Measurements from ENCODE around the gene MRPL20. TPM values are rescaled to one million over a fixed set of nuclear protein-coding genes. Genes with fewer than 3 reads are reported as not detected.
"Not testable (repeated sequence)": the region's sequence is repeated elsewhere in the genome, so short reads cannot be mapped to it uniquely, and the experiment has no call there.

The MRPL20 gene
- total RNA-seq, 1 donor from 2014 or later: 150 TPM

DNA sequence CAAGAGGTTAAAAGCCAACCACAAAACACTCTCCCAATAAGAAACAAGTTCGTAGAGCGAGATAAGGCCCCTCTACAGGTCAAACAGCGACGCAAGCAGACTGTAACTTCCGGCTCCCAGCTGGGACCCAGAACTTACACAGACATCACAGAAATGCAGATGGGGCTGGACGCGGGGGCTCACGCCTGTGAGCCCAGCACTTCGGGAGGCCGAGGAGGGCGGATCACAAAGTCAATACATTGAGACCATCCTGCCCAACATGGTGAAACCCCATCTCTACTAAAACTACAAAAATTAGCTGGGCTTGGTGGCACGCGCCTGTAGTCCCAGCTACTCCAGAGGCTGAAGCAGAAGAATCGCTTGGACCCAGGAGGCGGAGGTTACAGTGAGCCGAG, 19.0 kb downstream of the MRPL20 start:
- TF ChIP-seq, protein P1, sequence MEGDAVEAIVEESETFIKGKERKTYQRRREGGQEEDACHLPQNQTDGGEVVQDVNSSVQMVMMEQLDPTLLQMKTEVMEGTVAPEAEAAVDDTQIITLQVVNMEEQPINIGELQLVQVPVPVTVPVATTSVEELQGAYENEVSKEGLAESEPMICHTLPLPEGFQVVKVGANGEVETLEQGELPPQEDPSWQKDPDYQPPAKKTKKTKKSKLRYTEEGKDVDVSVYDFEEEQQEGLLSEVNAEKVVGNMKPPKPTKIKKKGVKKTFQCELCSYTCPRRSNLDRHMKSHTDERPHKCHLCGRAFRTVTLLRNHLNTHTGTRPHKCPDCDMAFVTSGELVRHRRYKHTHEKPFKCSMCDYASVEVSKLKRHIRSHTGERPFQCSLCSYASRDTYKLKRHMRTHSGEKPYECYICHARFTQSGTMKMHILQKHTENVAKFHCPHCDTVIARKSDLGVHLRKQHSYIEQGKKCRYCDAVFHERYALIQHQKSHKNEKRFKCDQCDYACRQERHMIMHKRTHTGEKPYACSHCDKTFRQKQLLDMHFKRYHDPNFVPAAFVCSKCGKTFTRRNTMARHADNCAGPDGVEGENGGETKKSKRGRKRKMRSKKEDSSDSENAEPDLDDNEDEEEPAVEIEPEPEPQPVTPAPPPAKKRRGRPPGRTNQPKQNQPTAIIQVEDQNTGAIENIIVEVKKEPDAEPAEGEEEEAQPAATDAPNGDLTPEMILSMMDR (conservative IDR thresholded peaks at IDR 0.05; ENCODE audit: low read depth, low read length): no peak
- no peak overlapping the region for H3K4me3 ChIP-seq (ENCODE audit: low read depth, low read length)
- no peak for DNase-seq (ENCODE audit: low read depth)

DNA sequence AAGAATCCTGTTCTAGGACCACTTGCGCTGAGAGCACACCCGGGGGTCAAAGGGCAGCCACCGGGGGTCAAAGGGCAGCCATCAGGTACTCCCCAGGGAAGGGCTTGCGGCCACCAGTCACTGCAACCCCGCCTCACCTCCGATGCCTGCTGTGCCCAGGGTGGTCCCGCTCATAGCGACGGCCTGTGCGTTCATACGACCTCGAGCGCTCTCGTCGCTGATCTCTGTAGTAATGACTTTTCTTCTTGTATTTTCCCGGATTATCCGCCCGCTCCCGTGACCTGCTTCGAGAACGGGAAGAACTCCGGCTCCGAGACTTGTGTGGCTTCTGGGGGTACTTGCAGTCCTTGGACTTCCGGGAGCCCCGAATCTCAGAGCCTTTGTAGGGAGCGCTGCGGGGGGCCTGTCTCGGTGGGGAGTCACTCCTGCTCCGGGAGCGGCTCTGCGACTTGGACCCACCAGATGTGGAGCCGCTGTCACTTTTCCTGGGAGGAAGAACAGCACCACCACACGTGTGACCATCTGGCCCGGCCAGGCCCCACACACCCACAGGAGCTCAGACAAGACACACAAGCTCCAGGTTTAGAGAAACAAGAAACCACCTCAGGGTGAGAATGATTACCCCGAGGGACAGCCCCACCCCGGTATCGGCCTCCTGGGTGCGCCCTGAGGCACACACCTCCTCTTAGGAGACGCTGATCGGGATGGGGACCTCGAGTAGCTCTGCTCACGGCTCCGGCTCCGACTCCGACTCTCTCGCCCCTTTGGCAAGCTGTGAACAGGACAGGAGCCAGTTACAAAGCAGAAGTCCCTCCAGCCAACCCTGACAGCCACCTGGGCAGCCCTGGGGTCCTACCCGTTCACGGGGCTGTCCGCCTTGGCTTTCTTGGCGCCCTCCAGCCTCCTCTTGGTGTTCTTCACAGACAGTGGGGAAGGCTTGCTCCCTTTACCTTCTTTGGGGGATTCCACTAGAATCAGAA, 19.7 kb downstream of the MRPL20 start:
- TF ChIP-seq, protein P1 (conservative IDR thresholded peaks at IDR 0.05; ENCODE audit: low read depth, low read length): no peak
- DNase-seq (ENCODE audit: low read depth): no peak
- H3K4me3 ChIP-seq (ENCODE audit: low read depth, low read length): no peak overlapping the region

DNA sequence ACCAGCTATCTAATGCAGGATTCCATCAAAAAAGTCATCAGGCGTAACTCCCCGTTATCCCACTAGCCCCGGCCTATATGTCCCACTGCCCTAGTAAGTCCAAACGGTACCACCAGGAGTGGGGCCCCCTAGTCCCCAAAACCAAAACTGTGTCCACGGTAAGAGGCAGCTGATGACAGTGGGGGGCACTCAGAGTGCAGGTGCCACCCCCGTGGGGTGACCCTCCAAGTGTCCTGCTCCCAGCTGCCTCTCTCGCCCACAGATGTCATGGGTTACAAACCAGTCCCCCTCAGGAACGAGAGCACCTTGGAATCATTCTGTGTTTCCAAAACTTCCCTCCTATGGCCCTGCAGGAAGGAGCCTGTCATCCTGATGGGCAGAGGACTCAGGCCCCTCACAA, 21.2 kb downstream of the MRPL20 start:
- no peak for DNase-seq (ENCODE audit: low read depth)
- H3K4me3 ChIP-seq (ENCODE audit: low read depth, low read length): no peak overlapping the region
- TF ChIP-seq, protein P1 (conservative IDR thresholded peaks at IDR 0.05; ENCODE audit: low read depth, low read length): no peak

DNA sequence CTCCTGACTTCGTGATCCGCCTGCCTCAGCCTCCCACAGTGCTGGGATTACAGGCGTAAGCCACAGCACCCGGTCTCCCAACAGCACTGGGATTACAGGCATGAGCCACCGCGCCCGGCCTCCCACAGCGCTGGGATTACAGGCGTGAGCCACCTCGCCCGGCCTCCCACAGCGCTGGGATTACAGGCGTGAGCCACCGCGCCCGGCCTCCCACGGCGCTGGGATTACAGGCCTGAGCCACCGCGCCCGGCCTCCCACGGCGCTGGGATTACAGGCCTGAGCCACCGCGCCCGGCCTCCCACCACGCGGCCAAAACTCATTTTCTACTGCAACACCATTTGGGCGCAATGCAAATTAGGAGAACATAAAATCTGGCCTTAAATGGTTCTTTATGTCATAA, 21.8 kb downstream of the MRPL20 start:
- not testable (repeated sequence) for H3K4me3 ChIP-seq (ENCODE audit: low read depth, low read length); DNase-seq (ENCODE audit: low read depth)

DNA sequence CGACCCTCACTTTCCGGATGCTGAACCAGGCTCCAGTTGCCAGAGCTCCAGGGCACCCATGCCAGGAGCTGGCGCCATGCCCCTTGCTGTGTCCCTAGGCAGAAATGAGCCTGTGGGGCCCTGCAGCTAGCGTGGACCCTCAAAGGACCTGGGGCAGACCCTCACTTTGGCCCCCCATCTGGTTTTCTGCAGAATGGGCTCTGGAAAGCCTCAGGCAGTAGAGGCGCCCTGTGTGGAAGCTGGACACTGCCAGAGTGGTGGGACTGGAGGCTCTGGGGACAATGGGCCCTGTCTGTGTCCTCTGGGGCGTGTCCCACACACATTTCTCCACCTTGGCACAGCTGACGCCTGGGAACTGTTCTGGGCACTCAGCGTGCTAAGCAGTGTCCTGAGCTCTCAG, 25.8 kb downstream of the MRPL20 start:
- DNase-seq (ENCODE audit: low read depth): no peak
- no peak overlapping the region for H3K4me3 ChIP-seq (ENCODE audit: low read depth, low read length)
- TF ChIP-seq, protein P1 (conservative IDR thresholded peaks at IDR 0.05; ENCODE audit: low read depth, low read length): no peak

DNA sequence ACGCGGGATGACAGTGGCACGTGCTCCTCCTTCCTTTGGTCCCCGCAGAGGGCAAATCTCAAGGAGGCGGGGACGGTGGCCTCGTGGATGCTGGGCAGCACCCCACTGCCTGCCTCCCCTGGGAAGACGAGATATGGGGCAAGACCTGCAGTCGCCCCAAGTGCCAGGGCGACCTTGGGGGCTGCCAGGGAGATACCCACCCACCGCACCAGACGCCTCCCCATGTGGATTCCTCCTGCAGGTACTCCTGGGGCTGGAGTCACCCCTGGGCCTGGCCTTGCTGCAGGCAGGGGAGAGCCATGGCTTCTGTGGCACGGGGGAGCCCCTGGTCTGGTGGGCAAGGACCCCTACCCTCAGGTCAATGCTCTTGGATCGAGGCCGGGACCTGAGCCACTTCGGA, 26.2 kb downstream of the MRPL20 start:
- H3K4me3 ChIP-seq (ENCODE audit: low read depth, low read length): no peak overlapping the region
- DNase-seq (ENCODE audit: low read depth): no peak
- TF ChIP-seq, protein P1 (conservative IDR thresholded peaks at IDR 0.05; ENCODE audit: low read depth, low read length): no peak

DNA sequence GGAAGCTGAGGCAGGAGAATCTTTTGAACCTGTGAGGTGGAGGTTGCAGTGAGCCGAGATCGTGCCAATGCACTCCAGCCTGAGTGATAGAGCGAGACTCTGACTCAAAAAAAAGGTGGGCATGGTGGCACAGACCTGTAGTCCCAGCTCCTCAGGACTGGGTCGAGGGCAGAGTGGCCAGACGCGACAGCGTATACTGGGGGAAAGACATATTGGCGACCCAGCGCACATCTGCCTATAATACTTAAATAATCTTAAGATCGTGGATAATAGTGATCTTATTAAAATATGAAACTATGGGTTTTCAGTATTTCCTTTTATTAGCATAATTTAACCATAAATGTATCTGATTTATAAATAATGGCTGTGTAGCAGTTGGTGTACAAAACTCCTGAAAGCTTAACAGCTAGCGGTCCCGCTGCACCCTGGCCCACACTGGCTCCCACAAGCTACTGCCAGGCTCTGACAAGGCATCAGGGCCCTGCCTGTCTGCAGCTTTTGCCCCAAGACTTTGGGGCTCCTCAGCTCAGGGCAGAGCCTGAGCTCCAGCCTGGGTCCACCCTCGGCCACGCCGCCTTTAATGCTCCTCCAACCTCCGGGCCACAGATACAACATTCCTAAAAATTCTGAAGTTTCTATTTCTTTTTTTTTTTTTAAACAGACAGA, 29.4 kb downstream of the MRPL20 start:
- TF ChIP-seq, protein P1 (conservative IDR thresholded peaks at IDR 0.05; ENCODE audit: low read depth, low read length): no peak

More for the DNA sequence above, 29.4 kb downstream of the MRPL20 start:
- DNase-seq (ENCODE audit: low read depth): no peak
- H3K4me3 ChIP-seq (ENCODE audit: low read depth, low read length): no peak overlapping the region
